GM21390 (cell line): Measurements from ENCODE around the gene IKZF2.
"Not testable (repeated sequence)": the region's sequence is repeated elsewhere in the genome, so short reads cannot be mapped to it uniquely, and the experiment has no call there.

Experiments
- ATAC-seq: cut with Tn5 transposase; IDR thresholded peaks from one replicate; pipeline ENCODE4 v1.9.1; 2021; ENCODE audit not compliant: unreplicated experiment

IKZF2 gene

DNA sequence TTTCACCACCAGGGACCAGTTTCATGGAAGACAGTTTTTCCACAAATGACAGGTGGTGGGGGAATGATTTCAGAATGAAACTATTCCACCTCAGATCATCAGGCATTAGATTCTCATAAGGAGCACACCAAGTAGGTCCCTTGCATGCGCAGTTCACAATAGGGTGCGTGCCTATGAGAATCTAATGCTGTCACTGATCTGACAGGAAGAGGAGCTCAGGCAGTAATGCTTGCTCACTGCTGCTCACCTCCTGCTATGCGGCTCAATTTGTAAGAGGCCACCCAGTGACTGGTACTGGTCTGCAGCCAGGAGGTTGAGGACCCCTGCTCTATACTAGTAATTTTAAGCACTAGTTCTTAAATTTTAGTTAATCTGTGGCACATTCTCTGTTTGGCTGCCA is 107.8 kb downstream of the IKZF2 start:
- no peak for ATAC-seq

DNA sequence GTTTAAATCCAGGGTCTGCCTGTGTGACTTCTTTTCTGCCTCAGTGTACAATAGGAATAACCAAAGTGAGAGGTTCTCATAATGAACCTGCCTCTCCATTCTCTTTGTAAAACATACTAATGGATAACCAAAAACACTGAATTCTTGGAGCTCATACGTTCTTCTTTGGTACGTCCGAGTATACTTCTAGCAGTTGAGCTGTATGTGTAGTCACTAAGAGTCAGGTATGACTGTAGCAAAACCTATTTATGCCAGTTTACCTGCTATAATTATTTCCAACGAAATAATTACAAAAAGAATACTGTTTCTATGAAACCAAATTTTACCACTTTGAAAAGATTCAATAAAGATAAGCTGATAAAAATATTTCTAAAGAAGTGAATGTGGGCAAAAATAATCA is 109.2 kb downstream of the IKZF2 start:
- ATAC-seq = no peak

DNA sequence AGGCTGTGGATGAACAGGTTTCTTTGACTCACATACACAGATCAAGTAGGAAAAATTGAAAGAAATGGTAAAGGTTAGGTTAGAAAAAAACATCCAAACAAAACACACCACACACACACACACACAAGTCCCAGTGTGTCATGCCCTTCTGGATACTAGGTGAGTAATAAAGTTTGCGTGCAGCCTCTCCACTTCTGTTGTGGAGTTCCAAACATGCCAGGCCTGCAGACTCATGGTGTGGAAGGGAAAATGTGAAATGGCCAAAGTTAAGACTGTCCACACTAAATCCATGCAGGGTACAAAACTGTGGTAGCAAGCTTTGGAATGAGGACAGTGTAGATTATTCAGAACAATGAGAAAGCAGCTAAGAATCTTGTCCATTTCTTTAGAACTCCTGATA is 114.6 kb downstream of the IKZF2 start:
- ATAC-seq = no peak

DNA sequence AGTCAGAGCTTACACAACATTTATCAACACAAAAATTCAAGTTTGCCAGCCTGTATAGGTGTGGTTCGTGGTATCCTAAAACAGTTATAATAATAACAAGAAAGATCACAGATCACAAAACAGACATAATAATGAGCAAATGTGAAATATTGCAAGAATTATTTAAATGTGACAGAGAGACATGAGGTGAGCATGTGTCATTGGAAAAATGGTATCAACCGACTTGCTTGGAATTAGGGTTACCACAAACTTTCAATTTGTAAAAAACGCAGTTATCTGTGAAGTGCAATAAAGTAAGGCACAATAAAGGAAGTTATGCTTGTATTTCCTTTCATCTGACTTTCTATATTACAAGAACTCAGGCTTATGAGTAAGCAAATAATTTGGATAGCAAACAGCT is 116.8 kb downstream of the IKZF2 start:
- ATAC-seq = no peak

DNA sequence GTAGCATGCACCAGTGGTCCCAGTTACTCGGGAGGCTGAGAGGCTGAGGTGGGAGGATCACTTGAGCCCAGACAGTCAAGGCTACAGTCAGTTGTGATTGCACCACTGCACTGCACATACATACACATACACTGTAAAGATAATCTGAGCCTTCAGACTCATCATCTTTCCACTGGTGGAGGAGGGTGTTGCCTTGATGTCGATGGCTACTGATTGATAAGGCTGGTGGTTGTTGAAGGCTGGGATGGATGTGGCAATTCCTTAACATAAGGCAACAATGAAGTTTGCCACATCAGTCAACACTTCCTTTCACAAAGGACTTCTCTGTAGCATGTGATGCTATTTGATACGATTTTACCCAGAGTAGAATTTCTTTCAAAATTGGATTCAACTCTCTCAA is 118.8 kb downstream of the IKZF2 start:
- no peak for ATAC-seq

DNA sequence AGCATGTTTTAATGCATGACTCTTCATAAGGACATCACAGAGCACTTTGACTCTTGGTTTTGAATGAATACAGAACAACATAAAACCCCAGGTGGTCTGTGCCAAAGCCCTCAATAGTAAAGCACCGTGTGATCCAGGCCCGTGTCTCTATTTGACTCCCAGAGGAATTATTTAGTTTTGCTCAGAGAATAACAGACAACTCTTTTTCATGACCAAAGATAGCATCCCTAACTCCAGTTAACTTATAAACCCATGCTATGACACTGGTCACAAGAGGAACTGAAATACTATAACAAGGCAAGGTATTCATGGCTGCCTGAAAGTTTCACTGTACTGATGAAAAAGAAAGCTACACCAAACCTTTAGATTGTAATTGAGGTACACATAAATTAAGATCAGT is 128.4 kb downstream of the IKZF2 start:
- peak; percentile 71 for ATAC-seq

DNA sequence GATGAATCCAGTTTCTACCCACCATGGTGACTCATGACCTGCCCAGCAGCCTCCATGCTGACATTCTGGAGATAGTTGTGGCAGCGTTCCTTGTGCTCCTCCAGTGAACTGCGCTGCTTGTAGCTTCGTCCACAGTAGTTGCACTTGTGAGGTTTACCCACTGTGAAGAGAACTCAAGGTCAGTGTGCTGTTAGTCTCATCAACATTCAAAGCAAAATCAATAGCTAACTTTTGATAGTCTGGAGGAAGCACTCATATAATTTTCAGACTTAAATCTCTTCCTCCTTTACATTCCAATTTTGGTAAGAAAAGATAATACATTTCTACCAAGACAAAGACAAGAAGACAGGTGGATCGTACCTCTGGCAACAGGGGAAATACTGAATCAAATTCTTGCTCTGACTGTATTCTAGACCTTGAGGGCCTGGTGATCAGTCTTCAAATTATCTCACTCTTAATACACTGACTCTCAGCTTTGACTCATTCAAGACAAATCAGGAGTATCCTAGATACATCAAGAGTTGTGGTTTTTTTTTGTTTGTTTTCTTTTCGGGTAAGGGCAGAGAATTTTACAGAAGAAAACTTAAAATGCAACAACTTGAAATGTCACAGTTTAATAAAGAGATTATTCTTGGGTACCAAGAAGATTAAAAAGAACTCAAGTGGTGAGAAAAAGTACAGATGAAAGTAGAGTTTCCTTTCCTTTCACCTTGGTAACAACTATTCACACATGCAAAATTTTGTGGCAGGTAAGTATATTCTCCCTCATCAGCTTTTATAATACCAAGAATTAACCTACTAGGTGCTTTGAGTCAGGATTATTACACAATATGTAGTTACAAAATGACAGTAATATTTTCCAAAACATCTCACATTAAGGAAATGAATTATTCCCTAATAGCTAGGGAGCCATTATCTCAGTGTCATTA is 129.2 kb downstream of the IKZF2 start:
- peak; percentile 83 for ATAC-seq

DNA sequence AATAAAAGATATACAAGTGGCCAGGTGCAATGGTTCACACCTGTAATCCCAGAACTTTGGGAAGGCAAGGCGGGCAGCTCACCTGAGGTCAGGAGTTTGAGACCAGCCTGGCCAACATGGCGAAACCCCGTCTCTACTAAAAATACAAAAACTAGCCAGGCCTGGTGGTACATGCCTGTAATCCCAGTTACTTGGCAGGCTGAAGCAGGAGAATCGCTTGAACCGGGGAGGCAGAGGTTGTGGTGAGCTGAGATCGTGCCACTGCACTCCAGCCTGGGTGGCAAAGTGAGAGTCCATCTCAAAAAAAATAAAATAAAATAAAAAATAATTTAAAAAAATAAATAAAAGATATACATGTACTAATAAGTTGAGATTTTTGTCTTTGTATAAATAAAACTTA is 130.5 kb downstream of the IKZF2 start:
- not testable (repeated sequence) for ATAC-seq

DNA sequence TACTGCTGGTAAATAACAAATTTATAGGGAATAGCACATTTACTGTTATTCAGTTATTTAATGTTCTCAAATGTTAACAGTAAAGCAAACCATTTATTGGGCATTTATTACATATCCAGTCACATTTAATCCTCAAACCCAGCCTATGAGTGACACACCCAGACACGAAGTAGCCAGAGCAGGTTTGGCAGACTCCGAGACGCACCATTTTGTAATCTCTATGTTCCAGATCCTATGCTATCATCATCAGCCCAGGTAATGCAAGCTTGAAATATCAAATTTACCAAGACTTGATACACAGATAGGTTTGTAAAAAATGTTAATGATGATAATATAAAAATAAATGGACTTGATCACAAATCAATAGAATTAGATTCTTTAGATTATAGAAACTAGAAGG is 131.1 kb downstream of the IKZF2 start:
- no peak for ATAC-seq

DNA sequence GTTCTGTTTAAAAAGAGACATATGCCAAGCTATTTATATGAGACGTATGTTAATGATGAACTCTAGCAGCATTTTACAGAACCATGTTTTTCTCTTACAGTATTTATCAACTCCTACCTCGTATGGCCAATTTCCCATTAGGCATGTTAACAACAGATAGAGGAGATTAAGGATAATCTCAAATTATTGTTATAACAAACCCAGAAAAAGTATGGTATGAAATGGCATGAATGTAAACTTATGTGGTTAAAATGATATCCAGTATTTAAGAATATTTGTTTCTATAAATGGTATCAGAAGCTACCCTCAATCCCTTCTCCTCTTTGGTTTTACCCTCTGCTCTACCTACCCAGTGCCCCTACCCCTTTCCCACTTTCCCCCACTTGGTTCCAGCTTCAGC is 132.0 kb downstream of the IKZF2 start:
- ATAC-seq = no peak

DNA sequence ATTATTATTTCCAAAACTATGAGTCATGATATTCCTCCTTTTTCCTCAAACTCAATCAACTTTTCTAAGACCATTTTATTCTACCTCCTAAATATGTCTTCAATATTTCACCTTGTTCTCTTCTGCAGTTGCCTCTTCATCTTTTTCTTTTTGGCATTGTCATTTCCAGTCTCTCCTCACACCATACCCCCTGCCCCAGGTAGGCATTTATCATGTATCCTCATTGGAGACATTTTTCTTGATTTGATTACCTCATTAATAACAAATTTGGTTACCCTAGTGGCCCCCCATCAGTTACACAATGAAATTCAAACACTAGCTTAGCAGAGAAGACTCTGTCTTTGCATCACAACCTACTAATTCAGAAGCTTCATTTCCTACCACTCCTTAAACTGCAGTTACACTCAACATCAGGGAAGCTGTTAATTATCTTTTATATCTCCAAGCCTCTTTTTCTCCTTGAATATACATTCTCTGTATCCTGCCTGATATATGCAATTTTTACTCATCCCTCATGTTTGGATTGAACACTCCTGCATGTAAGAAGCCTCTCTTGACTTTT is 133.0 kb downstream of the IKZF2 start:
- ATAC-seq = no peak

DNA sequence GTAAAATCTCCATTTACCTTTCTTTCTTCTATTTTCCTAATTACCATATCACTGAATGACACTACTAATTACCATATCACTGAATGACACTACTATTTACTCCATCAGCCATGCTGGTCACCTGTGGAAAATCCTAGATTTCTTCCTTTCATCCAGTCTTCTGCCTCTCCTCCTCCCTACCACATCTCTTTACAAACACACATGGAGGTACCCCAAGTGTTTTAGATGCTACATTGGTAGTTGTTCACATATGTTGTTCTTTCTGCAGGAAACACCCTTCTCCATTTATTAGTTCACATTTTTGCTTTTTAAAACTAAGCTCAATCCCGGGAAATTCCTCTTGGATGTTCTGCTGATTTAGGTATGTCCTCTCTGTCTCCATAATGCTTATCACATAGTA is 134.0 kb downstream of the IKZF2 start:
- ATAC-seq = no peak

DNA sequence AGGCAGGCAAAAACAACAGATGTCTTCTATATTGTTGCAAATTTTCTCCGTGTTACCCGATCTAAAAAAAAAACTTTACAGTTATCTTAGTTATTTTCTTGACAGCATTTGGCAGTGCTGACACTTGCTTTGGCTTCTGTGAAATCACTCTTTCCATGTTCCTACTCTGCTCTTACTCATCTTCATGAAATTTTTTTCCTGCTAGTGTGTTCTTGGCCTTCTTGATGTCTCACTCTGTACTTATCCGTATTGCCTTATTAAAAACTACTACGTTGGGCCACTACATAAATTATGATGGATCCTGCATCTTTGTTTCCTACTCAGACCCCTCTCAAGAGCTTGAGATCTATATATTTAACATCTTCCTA is 134.4 kb downstream of the IKZF2 start:
- no peak for ATAC-seq

DNA sequence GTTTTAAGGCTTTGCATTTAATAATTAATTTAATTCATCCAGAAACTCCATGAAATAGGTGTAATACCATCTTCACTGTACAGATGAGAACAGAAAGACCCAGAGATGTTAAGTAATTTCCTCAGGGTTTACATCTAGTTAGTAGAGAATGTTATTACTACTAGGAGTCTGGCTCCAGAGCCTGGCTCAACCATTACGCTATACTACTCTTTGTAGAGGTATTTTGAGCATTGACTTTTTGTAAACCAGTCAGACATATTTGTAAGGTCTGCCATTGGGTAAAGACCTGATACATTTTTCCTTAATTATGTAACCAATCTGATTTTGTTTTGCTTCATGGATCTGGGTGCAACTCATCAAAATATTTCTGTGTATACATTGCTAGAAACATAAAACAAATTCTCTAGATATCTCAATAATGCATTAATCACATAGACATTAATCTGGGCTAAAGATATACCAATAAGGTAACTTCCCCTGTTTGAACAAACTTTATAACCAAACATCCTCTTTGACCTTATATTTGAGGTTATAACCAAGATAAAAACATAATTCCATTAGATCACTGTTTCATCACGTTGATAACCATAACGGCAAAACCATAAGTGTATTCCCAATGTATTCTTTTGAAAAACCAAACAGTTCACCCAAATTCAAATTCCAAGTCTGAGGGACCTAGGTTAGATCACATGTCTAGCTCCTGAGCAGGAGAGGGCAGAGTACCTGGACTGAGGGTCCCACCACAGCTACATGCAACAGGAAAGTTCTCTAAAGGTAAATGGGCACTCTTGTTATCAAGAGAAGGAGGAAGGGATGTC is 135.0 kb downstream of the IKZF2 start:
- peak; percentile 28 for ATAC-seq

DNA sequence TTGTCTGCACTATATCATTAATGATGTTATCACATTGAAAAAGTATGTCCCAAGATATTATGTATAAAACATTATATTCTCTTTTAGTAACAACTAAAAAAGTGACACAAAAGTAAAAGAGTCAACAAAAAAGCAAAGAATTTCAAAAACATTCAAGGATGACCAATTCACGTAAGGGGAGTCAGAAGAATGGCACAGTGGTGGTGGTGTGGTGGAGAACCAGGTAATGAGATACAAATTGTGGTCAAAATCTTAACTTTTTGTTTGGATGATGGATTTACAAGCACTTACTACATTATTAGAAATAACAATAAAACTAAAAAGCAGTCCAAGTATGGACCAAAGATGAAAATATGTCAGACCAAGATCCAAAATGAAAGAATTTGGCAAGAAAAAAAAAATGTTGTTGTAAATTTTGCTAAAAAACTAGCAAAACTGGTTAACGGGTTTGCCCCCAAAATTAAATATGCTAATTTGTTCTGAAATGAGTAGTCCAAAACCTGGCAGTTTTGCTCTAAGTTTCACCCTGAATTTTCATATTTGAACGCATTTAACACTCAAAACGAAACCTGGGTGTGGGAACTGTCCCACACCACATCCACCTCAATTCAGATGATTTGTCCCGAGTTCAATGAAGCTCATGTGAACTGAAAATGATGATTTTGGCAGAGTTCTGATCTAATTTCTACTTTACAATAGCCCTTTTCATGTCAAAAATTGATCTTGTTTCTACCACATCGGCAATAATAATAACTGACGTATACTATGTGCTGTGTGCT is 135.8 kb downstream of the IKZF2 start:
- peak; percentile 78 for ATAC-seq

DNA sequence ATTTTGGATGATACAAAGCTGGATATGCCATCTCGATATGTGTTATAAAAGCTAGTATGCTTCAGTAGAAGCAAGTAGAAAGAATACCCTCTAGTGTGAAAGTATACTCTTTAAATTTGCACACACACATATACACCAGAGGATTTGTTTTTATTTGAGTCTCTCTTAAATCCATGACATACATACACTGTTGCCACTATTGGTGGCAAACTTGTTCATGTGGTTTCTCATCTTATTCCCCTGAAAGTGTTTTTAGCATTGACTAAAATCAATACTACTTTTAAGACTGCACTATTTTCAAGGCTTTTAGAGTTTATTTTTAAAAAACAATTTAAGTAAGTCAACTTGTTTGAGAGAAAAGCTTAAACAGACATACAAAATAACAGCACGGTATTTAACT is 137.4 kb downstream of the IKZF2 start:
- no peak for ATAC-seq

DNA sequence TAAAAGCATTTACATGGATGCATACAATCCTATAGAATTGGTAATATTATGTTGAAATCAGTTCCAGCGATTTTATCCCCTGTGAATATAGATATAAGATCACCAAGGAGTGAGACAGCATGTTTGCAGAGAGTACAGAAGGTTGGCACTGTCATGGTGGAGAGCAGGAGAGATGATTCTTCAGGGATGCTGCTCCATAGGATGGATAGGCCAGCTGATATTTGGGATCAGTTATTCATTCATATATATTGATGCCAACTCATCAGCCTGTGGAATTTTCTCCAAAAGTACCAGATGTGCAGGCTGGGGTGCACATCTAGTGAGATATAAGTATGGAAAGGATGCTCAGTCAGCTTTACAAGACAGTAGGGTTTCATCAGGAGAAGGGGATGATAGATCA is 139.9 kb downstream of the IKZF2 start:
- no peak for ATAC-seq

DNA sequence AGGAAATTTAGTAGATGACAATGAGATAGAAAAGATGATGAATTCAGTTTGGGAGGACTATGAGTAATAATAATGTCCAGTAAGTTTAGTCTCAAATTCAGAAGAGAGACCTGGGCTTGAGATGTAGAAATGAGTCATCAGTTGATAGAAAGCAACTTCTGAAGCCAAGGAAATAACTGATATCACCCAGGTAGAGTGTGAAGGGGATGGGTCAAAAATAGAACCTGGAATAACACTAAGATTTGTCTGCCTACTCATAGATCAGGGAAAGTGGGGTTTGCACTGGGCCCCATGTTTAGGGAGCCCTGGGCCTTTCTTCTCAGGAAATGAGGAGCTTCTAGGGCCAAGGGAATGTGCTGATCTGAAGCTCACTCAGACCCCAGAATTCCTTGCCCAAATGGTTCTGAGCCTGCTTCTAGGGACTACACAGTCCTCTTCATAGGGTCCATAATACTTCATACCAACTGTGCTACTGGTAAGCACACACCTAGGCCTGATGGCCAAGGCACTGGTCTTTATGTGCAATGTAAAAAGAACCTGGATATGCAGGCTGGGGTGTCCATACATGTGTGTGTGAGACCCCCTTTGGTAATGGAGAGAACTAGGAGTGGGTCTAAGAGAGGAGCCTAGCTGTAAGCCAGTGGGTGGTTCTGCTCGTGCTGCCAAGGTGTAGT is 141.2 kb downstream of the IKZF2 start:
- ATAC-seq = no peak

DNA sequence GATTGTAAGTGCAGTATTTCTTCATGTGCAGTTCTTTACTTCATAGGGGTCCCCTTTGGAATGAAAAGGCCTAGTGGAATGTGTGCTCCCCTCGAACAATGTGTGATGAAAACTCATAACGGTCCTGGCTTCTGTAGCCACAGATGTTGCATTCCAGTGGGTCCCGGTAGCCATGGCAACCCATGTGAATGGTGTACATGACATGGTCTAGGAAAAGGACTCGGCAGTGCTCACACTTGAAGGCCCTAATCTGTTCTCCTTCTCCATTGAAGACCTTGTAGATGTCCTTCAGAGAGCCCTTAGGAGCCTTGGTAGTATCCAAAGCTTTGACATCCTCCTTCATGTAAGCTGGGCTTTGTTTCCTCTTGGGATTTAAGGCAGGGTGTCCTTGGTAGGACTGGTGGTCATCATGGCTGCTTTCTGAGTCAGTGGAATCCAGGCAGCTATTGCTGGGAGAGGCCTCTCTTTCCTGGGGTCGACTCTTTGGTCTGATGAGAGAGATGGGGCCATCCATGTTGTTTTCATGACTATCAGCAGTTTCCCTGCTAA is 144.0 kb downstream of the IKZF2 start:
- no peak for ATAC-seq

DNA sequence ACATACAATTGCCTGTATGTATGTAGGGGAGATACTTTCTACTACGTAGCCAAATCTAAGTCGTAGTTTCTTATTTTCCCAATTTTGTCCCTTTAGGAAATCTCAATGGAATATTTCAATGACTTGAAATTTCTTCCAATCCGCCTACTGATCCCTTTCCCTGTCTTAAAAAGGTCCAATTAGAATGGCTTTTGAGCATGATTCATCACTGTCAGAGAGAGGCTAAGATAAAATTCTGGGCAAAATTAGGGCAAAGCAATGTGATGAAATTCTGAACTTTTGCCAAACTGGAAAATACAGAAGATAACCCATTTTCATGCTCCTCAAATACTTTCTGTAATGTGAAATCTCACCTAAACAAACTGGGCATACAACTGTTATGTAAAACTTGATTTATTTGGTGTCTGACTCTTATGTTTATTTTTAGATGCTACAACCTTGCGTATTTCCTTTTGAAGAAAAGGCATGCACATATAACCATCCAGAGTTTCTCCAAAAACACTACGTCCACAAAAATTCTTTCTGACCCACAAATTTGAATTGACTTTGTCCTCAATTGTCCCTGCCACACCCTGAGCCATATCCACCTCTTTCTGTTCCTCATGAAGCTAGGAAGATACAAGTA is 147.1 kb downstream of the IKZF2 start:
- ATAC-seq = no peak
